IMR-90 (cell line): ENCODE results near the gene FRY. TPM values are rescaled to one million over a fixed set of nuclear protein-coding genes. Genes with fewer than 3 reads are reported as not detected.
A peak's percentile ranks its signal among the peaks of the same experiment; 100 is the strongest.

Experiments used
- ATAC-seq: fragments of 200-7000 bp; cut with Tn5 transposase; 2 replicates; pipeline ENCODE4 v1.9.1; 2020; ENCODE audit warnings: low read depth, mild to moderate bottlenecking, moderate library complexity
- BruUV-seq: library from RNA; stranded (reverse); fragments of 400-500 nt; replicated peaks from 2 replicates; lab custom pipeline; 2021; lab: Mats Ljungman, UMichigan
- CTCF ChIA-PET: fragments of 300-600 bp; formaldehyde crosslinking; extraction: SDS; loops from one replicate; lab custom pipeline; 2021; ENCODE audit warnings: antibody characterized with exemption; lab: Yijun Ruan, JAX
- POLR2A ChIA-PET: fragments of 300-600 bp; sonication (Branson Sonifier 250); formaldehyde crosslinking; loops from one replicate; lab custom pipeline; 2022; ENCODE audit warnings: antibody characterized with exemption; ENCODE audit not compliant: unreplicated experiment; lab: Charles Lee
- DNase-seq: peaks from one replicate; pipeline ENCODE4 v3.0.0; 2013
- H2AFZ ChIP-seq: replicated peaks from 2 replicates; pipeline ENCODE3; 2013; ENCODE audit warnings: low read length, mild to moderate bottlenecking; ENCODE audit not compliant: poor library complexity
- H2AK5ac ChIP-seq: 2 replicates; pipeline ENCODE4 v1.6.1; 2013; ENCODE audit warnings: low read depth, low read length, inconsistent platforms
- H2AK9ac ChIP-seq: replicated peaks from 2 replicates; pipeline ENCODE3; 2013; ENCODE audit warnings: mild to moderate bottlenecking, low read depth, low read length, moderate library complexity; ENCODE audit not compliant: poor library complexity
- H2BK120ac ChIP-seq: 2 replicates; pipeline ENCODE4 v1.6.1; 2013; ENCODE audit warnings: low read depth, low read length, inconsistent platforms
- H2BK15ac ChIP-seq: 3 replicates; pipeline ENCODE4 v1.6.1; 2013; ENCODE audit warnings: low read depth, low read length, inconsistent platforms
- H2BK20ac ChIP-seq: 2 replicates; pipeline ENCODE4 v1.6.1; 2013; ENCODE audit warnings: low read depth, mild to moderate bottlenecking, inconsistent platforms, low read length, moderate library complexity
- H2BK5ac ChIP-seq: 2 replicates; pipeline ENCODE4 v1.6.1; 2013; ENCODE audit warnings: mild to moderate bottlenecking, low read depth, low read length, inconsistent platforms; ENCODE audit not compliant: poor library complexity, severe bottlenecking
- H3K14ac ChIP-seq: replicated peaks from 2 replicates; pipeline ENCODE4 v1.6.1; 2013; ENCODE audit warnings: low read depth, low read length, inconsistent platforms
- H3K18ac ChIP-seq: 2 replicates; pipeline ENCODE4 v1.6.1; 2013; ENCODE audit warnings: low read depth, low read length, control low read depth
- H3K23ac ChIP-seq: 2 replicates; pipeline ENCODE4 v1.6.1; 2013; ENCODE audit warnings: low read depth, low read length, inconsistent platforms
- H3K27ac ChIP-seq: 2 replicates; pipeline ENCODE4 v1.5.1; 2013; ENCODE audit warnings: mild to moderate bottlenecking, control low read depth, low read length; ENCODE audit not compliant: insufficient read depth
- H3K27me3 ChIP-seq: 2 replicates; pipeline ENCODE4 v1.6.1; 2013; ENCODE audit warnings: low read length; ENCODE audit not compliant: control insufficient read depth, insufficient read depth
- H3K36me3 ChIP-seq: 2 replicates; pipeline ENCODE4 v1.6.1; 2013; ENCODE audit warnings: low read length, mixed read lengths; ENCODE audit not compliant: control insufficient read depth, insufficient read depth
- H3K4ac ChIP-seq: 2 replicates; pipeline ENCODE4 v1.6.1; 2013; ENCODE audit warnings: low read depth, low read length, inconsistent platforms
- H3K4me1 ChIP-seq: 2 replicates; pipeline ENCODE4 v1.6.1; 2013; ENCODE audit warnings: low read length, mixed read lengths; ENCODE audit not compliant: control insufficient read depth, insufficient read depth
- H3K4me2 ChIP-seq: 2 replicates; pipeline ENCODE4 v1.6.1; 2013; ENCODE audit warnings: low read depth, mild to moderate bottlenecking, control low read depth, low read length, moderate library complexity
- H3K4me3 ChIP-seq: 2 replicates; pipeline ENCODE4 v1.5.1; 2013; ENCODE audit warnings: low read depth, mild to moderate bottlenecking, control low read depth, low read length, moderate library complexity; ENCODE audit not compliant: insufficient read depth
- H3K56ac ChIP-seq: 2 replicates; pipeline ENCODE4 v1.6.1; 2013; ENCODE audit warnings: low read length, inconsistent platforms; ENCODE audit not compliant: insufficient read depth; ENCODE audit errors: extremely low read depth
- H3K79me1 ChIP-seq, 2 experiments: 2 replicates each; pipeline ENCODE4 v1.6.1; 2013; ENCODE audit warnings: low read length in 2 of 2, inconsistent platforms in 1 of 2, low read depth in 1 of 2
- H3K9ac ChIP-seq: 2 replicates; pipeline ENCODE4 v1.6.1; 2013; ENCODE audit warnings: low read depth, low read length, control low read depth
- H3K9me1 ChIP-seq: 2 replicates; pipeline ENCODE4 v1.6.1; 2013; ENCODE audit warnings: low read length, inconsistent platforms; ENCODE audit not compliant: insufficient read depth
- H3K9me3 ChIP-seq: 2 replicates; pipeline ENCODE4 v1.6.1; 2013; ENCODE audit warnings: low read length; ENCODE audit not compliant: control insufficient read depth, insufficient read depth
- H4K20me1 ChIP-seq: 2 replicates; pipeline ENCODE4 v1.6.1; 2013; ENCODE audit warnings: low read length, inconsistent platforms; ENCODE audit not compliant: insufficient read depth
- H4K5ac ChIP-seq: 2 replicates; pipeline ENCODE4 v1.6.1; 2013; ENCODE audit warnings: mild to moderate bottlenecking, low read depth, low read length, control low read depth
- H4K8ac ChIP-seq, 2 experiments: 2 replicates each; pipeline ENCODE4 v1.6.1; 2013; ENCODE audit warnings: low read depth in 2 of 2, low read length in 2 of 2, control low read depth in 1 of 2, inconsistent platforms in 1 of 2
- H4K91ac ChIP-seq: 2 replicates; pipeline ENCODE4 v1.6.1; 2013; ENCODE audit warnings: low read depth, low read length, inconsistent platforms; ENCODE audit not compliant: insufficient read depth
- BHLHE40 ChIP-seq: fragments of 150-350 bp; IDR thresholded peaks from 2 replicates; pipeline ENCODE4 v1.6.1; 2016; ENCODE audit warnings: mild to moderate bottlenecking, low read depth, low read length
- CEBPB ChIP-seq: IDR thresholded peaks from 2 replicates; pipeline ENCODE4 v1.6.1; 2012; ENCODE audit warnings: low read depth, low read length, improper control_type of control experiment
- CHD1 ChIP-seq: IDR thresholded peaks from 2 replicates; pipeline ENCODE4 v1.6.1; 2012; ENCODE audit warnings: low read depth, low read length, improper control_type of control experiment
- FOS ChIP-seq: fragments of 150-350 bp; IDR thresholded peaks from 2 replicates; pipeline ENCODE4 v1.6.1; 2016; ENCODE audit warnings: low read depth, low read length
- MAFK ChIP-seq: IDR thresholded peaks from 2 replicates; pipeline ENCODE4 v1.6.1; 2012; ENCODE audit warnings: low read depth, low read length, improper control_type of control experiment
- MAZ ChIP-seq: IDR thresholded peaks from 2 replicates; pipeline ENCODE4 v1.6.1; 2012; ENCODE audit warnings: low read depth, mild to moderate bottlenecking, low read length, improper control_type of control experiment, moderate library complexity, borderline replicate concordance
- NFE2L2 ChIP-seq: fragments of 150-350 bp; IDR thresholded peaks from 2 replicates; pipeline ENCODE4 v1.6.1; 2016; ENCODE audit warnings: low read depth, mild to moderate bottlenecking, low read length
- POLR2A ChIP-seq: IDR thresholded peaks from 2 replicates; pipeline ENCODE4 v1.6.1; 2012; ENCODE audit warnings: mild to moderate bottlenecking, low read depth, low read length
- RAD21 ChIP-seq: IDR thresholded peaks from 2 replicates; pipeline ENCODE4 v1.6.1; 2012; ENCODE audit warnings: low read length, improper control_type of control experiment
- RCOR1 ChIP-seq: IDR thresholded peaks from 2 replicates; pipeline ENCODE4 v1.6.1; 2012; ENCODE audit warnings: mild to moderate bottlenecking, low read length, improper control_type of control experiment; ENCODE audit not compliant: insufficient replicate concordance
- RFX5 ChIP-seq: IDR thresholded peaks from 2 replicates; pipeline ENCODE4 v1.8.0; 2012; ENCODE audit warnings: low read depth, mild to moderate bottlenecking, low read length, moderate library complexity
- USF2 ChIP-seq: fragments of 150-350 bp; IDR thresholded peaks from 2 replicates; pipeline ENCODE4 v1.6.1; 2017; ENCODE audit warnings: mild to moderate bottlenecking, antibody characterized with exemption, low read length, low read depth
- WGBS, 2 experiments: methylation state at CpG; one replicate each; pipeline versions ENCODE4 v1.1.5 to v1.1.7; 2013; ENCODE audit warnings: missing lambda C conversion rate in 2 of 2; ENCODE audit not compliant: insufficient read length in 1 of 2; ENCODE audit errors: extremely low coverage in 2 of 2; 5-methylcytosine and 5-hydroxymethylcytosine counted together
- dilution Hi-C: fragments of 300-500 bp; cut with HindIII; formaldehyde crosslinking; loops from one replicate; pipeline ENCODE4 v1.14.3; 2018; ENCODE audit warnings: low sequenced_read_pairs; ENCODE audit not compliant: unreplicated experiment
- in situ Hi-C: fragments of 300-500 bp; cut with MboI; formaldehyde crosslinking; loops from 3 replicates; pipeline ENCODE4 v1.14.3; 2019; ENCODE audit warnings: low sequenced_read_pairs, inconsistent platforms, mixed read lengths
- intact Hi-C: fragments of 100-400 bp; cut with micrococcal nuclease; formaldehyde crosslinking; loops from 2 replicates; pipeline ENCODE4 v1.10.0; 2022
- polyA plus RNA-seq, 3 experiments: library from polyadenylated mRNA; depleted of rRNA; stranded (reverse); fragments of >200 nt; gene quantifications; 2 replicates each; pipeline ENCODE4 v1.2.3, GENCODE V29; 2012; ENCODE audit warnings: low replicate concordance in 1 of 3
- total RNA-seq: library from RNA; depleted of rRNA; stranded (reverse); fragments of >200 nt; gene quantifications from 2 replicates; pipeline ENCODE4 v1.2.3, GENCODE V29; 2012
- TF ChIP-seq, protein P1 (sequence below): fragments of 150-350 bp; IDR thresholded peaks from 2 replicates; pipeline ENCODE4 v1.6.1; 2016; ENCODE audit warnings: low read depth, mild to moderate bottlenecking, low read length, moderate library complexity, borderline replicate concordance
- TF ChIP-seq, protein P2 (sequence below): conservative IDR thresholded peaks from 2 replicates; pipeline ENCODE4 v1.5.1; 2012; ENCODE audit warnings: mild to moderate bottlenecking, low read depth, low read length, improper control_type of control experiment

Gene FRY
- total and polyA plus RNA-seq, 2 of the 4 experiments (the other 2 are of a cell fraction): 3.0 to 4.8 TPM

DNA sequence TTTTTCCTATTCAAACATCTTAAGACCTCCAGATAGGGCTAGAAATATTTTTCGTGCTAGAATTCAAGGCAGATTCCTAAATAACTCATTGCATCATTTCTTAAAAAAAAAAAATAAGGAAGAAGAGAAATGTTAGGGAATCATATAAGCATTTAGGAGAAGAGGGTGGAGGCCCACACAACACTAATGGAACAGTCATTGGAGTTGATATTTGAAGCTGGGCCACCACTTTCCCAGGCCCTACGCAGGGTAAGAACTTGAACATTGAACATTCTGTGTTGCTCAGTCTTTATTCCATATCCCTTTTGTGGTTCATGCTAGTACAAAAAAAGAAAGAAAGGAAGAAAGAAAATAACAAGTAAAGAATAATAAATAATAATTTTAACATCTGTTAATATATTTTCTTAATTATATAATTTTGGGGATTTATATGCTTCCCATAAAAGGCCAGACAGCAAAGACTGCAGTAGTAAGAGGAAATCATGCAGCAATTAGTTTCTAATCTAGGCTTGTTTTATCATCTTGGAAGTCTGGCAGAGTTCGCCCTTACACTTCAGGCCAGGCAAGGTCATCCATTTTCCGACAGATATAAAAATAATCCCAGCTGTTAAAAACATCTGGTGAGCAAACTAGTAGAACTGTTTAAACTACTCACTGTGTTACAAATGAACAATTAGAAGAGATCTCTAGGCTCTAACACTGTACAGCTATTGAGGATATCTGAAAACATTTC is 127.7 kb downstream of the FRY start:
- peaks cover 4% of the 10 kb centered on the region; the same call in 1 of the 2 replicates for H3K36me3 ChIP-seq
- ChIA-PET POLR2A (interaction anchor here (0.5 to 0.6 kb wide), 2 partner anchors 56 to 196 kb away, joined by 6 to 10 read pairs; no protein-coding TSS in a partner anchor), CTCF (interaction anchor here (0.6 kb wide), 1 partner anchor 238 kb away, joined by 4 read pairs; no protein-coding TSS in a partner anchor)
- H3K23ac ChIP-seq: no peak overlapping the region
- intact Hi-C loops: loop anchor here (5.0 kb wide), 1 partner anchor 247 kb away; no protein-coding TSS in a partner anchor
- no peak overlapping the region for H4K91ac ChIP-seq
- H4K5ac ChIP-seq: no peak overlapping the region; the same call in 1 of the 2 replicates
- H2AK5ac ChIP-seq: 0 out of 2 replicates have a peak overlapping the region, but pooled peaks have one; percentile 46
- H3K4ac ChIP-seq: peak overlapping the region; percentile 66
- peak overlapping the region; percentile 79; the same call in 1 of the 2 replicates for H3K27ac ChIP-seq
- no peaks in the 10 kb centered on the region for H4K20me1 ChIP-seq
- peak; percentile 80 for ATAC-seq
- H3K4me2 ChIP-seq: no peak overlapping the region
- H3K18ac ChIP-seq: peak overlapping the region; percentile 87; the same call in 1 of the 2 replicates
- no peak overlapping the region for H2AFZ ChIP-seq
- 40% methylated on average over 1 of the region's 4 CpGs; no CpG with 5 or more reads in 1 of the 2 experiments for WGBS, 2 experiments
- peak; percentile 45 for DNase-seq
- in situ Hi-C loops: no loop called here
- H3K56ac ChIP-seq: no peak overlapping the region
- H3K4me3 ChIP-seq: no peak overlapping the region
- no peak overlapping the region; the same call in 2 of the 3 replicates for H2BK15ac ChIP-seq
- H3K4me1 ChIP-seq: peaks cover 9% of the 10 kb centered on the region
- peaks cover 8% of the 10 kb centered on the region; the same call in 1 of the 2 replicates for H3K9me1 ChIP-seq
- H3K27me3 ChIP-seq: no peaks in the 10 kb centered on the region
- BruUV-seq: no TSS peak
- H4K8ac ChIP-seq: peak overlapping the region in 1 of 2 experiments; percentile 67; a peak in 2 of 4 replicates
- H2BK5ac ChIP-seq: no peak overlapping the region
- H2BK120ac ChIP-seq: peak overlapping the region; percentile 74
- H2AK9ac ChIP-seq: no peak overlapping the region
- peak overlapping the region; percentile 65; the same call in 1 of the 2 replicates for H2BK20ac ChIP-seq
- H3K14ac ChIP-seq: peak overlapping the region; percentile 74; the same call in 1 of the 2 replicates
- no peak overlapping the region for H3K9ac ChIP-seq
- dilution Hi-C loops: no loop called here
- no peaks in the 10 kb centered on the region for H3K9me3 ChIP-seq
- no peaks in the 10 kb centered on the region for H3K79me1 ChIP-seq
- TF ChIP-seq RFX5 (no peak), CHD1 (no peak), BHLHE40 (no peak), CEBPB (no peak), FOS (no peak), NFE2L2 (no peak), RCOR1 (no peak), USF2 (no peak), MAZ (no peak), MAFK (no peak), POLR2A (no peak), RAD21 (no peak)
- TF ChIP-seq, protein P1, sequence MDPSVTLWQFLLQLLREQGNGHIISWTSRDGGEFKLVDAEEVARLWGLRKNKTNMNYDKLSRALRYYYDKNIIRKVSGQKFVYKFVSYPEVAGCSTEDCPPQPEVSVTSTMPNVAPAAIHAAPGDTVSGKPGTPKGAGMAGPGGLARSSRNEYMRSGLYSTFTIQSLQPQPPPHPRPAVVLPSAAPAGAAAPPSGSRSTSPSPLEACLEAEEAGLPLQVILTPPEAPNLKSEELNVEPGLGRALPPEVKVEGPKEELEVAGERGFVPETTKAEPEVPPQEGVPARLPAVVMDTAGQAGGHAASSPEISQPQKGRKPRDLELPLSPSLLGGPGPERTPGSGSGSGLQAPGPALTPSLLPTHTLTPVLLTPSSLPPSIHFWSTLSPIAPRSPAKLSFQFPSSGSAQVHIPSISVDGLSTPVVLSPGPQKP: no peak
- TF ChIP-seq, protein P2, sequence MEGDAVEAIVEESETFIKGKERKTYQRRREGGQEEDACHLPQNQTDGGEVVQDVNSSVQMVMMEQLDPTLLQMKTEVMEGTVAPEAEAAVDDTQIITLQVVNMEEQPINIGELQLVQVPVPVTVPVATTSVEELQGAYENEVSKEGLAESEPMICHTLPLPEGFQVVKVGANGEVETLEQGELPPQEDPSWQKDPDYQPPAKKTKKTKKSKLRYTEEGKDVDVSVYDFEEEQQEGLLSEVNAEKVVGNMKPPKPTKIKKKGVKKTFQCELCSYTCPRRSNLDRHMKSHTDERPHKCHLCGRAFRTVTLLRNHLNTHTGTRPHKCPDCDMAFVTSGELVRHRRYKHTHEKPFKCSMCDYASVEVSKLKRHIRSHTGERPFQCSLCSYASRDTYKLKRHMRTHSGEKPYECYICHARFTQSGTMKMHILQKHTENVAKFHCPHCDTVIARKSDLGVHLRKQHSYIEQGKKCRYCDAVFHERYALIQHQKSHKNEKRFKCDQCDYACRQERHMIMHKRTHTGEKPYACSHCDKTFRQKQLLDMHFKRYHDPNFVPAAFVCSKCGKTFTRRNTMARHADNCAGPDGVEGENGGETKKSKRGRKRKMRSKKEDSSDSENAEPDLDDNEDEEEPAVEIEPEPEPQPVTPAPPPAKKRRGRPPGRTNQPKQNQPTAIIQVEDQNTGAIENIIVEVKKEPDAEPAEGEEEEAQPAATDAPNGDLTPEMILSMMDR: no peak
